Ovary (tissue), 3 donors: ENCODE results near the gene LAMP2.

ENCODE experiments used
- POLR2A ChIP-seq: fragments of 450-650 bp; IDR thresholded peaks from one replicate; pipeline ENCODE4 v1.6.1; 2017; ENCODE audit warnings: antibody characterized with exemption, mild to moderate bottlenecking, moderate library complexity
- TF ChIP-seq, protein P1 (sequence below), 3 donors: fragments of 450-650 bp in 2 of 3; fragments of 200-600 bp in 1 of 3; IDR thresholded peaks; one replicate each; pipeline versions ENCODE4 v1.5.1 to v1.8.0; 2016 to 2022; ENCODE audit warnings: antibody characterized with exemption in 3 of 3, mild to moderate bottlenecking in 1 of 3
- donor health status: DM: no; HTN: no; CAD: no.

- TF ChIP-seq, protein P1, sequence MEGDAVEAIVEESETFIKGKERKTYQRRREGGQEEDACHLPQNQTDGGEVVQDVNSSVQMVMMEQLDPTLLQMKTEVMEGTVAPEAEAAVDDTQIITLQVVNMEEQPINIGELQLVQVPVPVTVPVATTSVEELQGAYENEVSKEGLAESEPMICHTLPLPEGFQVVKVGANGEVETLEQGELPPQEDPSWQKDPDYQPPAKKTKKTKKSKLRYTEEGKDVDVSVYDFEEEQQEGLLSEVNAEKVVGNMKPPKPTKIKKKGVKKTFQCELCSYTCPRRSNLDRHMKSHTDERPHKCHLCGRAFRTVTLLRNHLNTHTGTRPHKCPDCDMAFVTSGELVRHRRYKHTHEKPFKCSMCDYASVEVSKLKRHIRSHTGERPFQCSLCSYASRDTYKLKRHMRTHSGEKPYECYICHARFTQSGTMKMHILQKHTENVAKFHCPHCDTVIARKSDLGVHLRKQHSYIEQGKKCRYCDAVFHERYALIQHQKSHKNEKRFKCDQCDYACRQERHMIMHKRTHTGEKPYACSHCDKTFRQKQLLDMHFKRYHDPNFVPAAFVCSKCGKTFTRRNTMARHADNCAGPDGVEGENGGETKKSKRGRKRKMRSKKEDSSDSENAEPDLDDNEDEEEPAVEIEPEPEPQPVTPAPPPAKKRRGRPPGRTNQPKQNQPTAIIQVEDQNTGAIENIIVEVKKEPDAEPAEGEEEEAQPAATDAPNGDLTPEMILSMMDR (IDR thresholded peaks at IDR 0.05), result no peak
- TF ChIP-seq POLR2A, result no peak
Observed at GRCh38 chrX:120426599-120426998, 42.5 kb downstream of the LAMP2 start.
